ENCODE data around the gene CCDC116. TPM values are rescaled to one million over a fixed set of nuclear protein-coding genes. Genes with fewer than 3 reads are reported as not detected.
A peak's percentile ranks its signal among the peaks of the same experiment; 100 is the strongest.

Gene CCDC116
- total RNA-seq, 2 donors from 2014 or later, result 0.46 to 0.84 TPM

GRCh38 chr22:21599053-21599893, 33.3 kb upstream of the CCDC116 start:
- Mint-ChIP-seq H3K4me1 (peaks cover 4% of the 10 kb centered on the region), H3K27me3 (ENCODE audit: insufficient read depth) (no peaks in the 10 kb centered on the region), H3K36me3 (ENCODE audit: low read depth) (peaks cover 45% of the 10 kb centered on the region), H3K9me3 (no peaks in the 10 kb centered on the region), H3K27ac (peak overlapping the region; percentile 31), H3K4me3 (no peak overlapping the region)
- Histone ChIP-seq H3K36me3 (ENCODE audit: control insufficient read depth, insufficient read depth, low read length) (peaks cover 49% of the 10 kb centered on the region), H3K4me3 (ENCODE audit: low read length) (no peak overlapping the region), H3K27me3 (ENCODE audit: control insufficient read depth, insufficient read depth, low read length, poor library complexity, severe bottlenecking) (no peaks in the 10 kb centered on the region), H3K27ac (ENCODE audit: low read depth, low read length) (no peak overlapping the region), H3K9me3 (ENCODE audit: control insufficient read depth, low read length) (no peaks in the 10 kb centered on the region), H3K9ac (ENCODE audit: extremely low read depth, low read length, poor library complexity, severe bottlenecking) (no peak overlapping the region), H3K4me1 (ENCODE audit: control insufficient read depth, insufficient read depth, low read length) (no peaks in the 10 kb centered on the region)
- WGBS, 2 experiments (ENCODE audit: insufficient coverage in 1 of 2, insufficient read length in 1 of 2), result 86 to 94% methylated on average over 4 to 6 of the region's 6 CpGs
- peak; percentile 63 for DNase-seq
- TF ChIP-seq, protein P1, sequence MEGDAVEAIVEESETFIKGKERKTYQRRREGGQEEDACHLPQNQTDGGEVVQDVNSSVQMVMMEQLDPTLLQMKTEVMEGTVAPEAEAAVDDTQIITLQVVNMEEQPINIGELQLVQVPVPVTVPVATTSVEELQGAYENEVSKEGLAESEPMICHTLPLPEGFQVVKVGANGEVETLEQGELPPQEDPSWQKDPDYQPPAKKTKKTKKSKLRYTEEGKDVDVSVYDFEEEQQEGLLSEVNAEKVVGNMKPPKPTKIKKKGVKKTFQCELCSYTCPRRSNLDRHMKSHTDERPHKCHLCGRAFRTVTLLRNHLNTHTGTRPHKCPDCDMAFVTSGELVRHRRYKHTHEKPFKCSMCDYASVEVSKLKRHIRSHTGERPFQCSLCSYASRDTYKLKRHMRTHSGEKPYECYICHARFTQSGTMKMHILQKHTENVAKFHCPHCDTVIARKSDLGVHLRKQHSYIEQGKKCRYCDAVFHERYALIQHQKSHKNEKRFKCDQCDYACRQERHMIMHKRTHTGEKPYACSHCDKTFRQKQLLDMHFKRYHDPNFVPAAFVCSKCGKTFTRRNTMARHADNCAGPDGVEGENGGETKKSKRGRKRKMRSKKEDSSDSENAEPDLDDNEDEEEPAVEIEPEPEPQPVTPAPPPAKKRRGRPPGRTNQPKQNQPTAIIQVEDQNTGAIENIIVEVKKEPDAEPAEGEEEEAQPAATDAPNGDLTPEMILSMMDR (conservative IDR thresholded peaks at IDR 0.05), result no peak

DNA sequence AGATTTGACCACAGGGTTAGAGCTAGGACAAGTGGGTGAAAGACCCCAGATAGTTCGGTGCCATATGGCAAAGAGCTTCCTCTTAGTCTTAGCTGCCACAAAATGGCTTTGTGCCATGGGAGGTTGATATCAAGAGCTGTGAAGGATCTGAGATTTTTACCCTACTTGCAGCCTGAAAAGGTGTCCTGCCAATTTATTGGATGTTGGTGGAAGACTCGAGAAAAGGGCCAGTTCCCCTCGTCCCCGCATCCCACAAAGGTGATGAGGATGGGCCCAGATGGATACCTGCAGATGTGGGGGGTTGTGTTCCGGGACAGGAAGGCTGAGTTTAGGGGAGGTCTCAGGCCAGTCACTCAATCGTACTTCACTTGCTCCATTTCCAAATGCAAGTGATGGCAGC, 30.0 kb upstream of the CCDC116 start:
- peaks cover 7% of the 10 kb centered on the region for H3K4me1 Mint-ChIP-seq
- H3K9me3 Mint-ChIP-seq, result no peaks in the 10 kb centered on the region
- no peak overlapping the region for H3K4me3 Mint-ChIP-seq
- no peaks in the 10 kb centered on the region for H3K27me3 ChIP-seq (ENCODE audit: control insufficient read depth, insufficient read depth, low read length, poor library complexity, severe bottlenecking)
- H3K27ac ChIP-seq (ENCODE audit: low read depth, low read length), result no peak overlapping the region
- no peaks in the 10 kb centered on the region for H3K27me3 Mint-ChIP-seq (ENCODE audit: insufficient read depth)
- no peak for DNase-seq
- TF ChIP-seq, protein P1 (conservative IDR thresholded peaks at IDR 0.05), result no peak
- peaks cover 27% of the 10 kb centered on the region for H3K36me3 Mint-ChIP-seq (ENCODE audit: low read depth)
- no peaks in the 10 kb centered on the region for H3K9me3 ChIP-seq (ENCODE audit: control insufficient read depth, low read length)
- no peak overlapping the region for H3K4me3 ChIP-seq (ENCODE audit: low read length)
- H3K4me1 ChIP-seq (ENCODE audit: control insufficient read depth, insufficient read depth, low read length), result no peaks in the 10 kb centered on the region
- 95 to 97% methylated on average over 5 to 6 of the region's 6 CpGs for WGBS, 2 experiments (ENCODE audit: insufficient coverage in 1 of 2, insufficient read length in 1 of 2)
- peaks cover 34% of the 10 kb centered on the region for H3K36me3 ChIP-seq (ENCODE audit: control insufficient read depth, insufficient read depth, low read length)
- no peak overlapping the region for H3K27ac Mint-ChIP-seq
- H3K9ac ChIP-seq (ENCODE audit: extremely low read depth, low read length, poor library complexity, severe bottlenecking), result no peak overlapping the region

DNA sequence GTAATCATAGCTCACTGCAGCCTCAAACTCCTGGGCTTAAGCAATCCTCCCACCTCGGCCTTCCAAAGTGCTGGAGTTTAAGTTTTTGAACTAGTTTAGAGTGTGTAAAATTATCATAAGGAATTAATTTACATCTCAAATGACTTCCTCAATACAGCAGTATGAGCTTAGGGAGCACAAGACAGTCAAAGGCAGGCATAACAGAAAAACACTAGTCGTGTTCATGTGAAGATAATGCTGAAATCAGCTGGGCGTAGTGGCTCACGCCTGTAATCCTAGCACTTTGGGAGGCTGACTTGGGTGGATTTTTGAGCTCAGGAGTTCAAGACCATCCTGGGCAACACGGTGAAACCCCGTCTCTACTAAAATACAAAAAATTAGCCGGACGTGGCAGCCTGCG, 28.6 kb upstream of the CCDC116 start:
- no peak for DNase-seq
- H3K9me3 ChIP-seq (ENCODE audit: control insufficient read depth, low read length), result no peaks in the 10 kb centered on the region
- H3K36me3 ChIP-seq (ENCODE audit: control insufficient read depth, insufficient read depth, low read length), result peaks cover 32% of the 10 kb centered on the region
- no peaks in the 10 kb centered on the region for H3K4me1 ChIP-seq (ENCODE audit: control insufficient read depth, insufficient read depth, low read length)
- Mint-ChIP-seq H3K4me3 (no peak overlapping the region), H3K27ac (no peak overlapping the region), H3K4me1 (peaks cover 4% of the 10 kb centered on the region), H3K27me3 (ENCODE audit: insufficient read depth) (no peaks in the 10 kb centered on the region), H3K36me3 (ENCODE audit: low read depth) (peaks cover 31% of the 10 kb centered on the region), H3K9me3 (no peaks in the 10 kb centered on the region)
- TF ChIP-seq, protein P1 (conservative IDR thresholded peaks at IDR 0.05), result no peak
- no peak overlapping the region for H3K9ac ChIP-seq (ENCODE audit: extremely low read depth, low read length, poor library complexity, severe bottlenecking)
- no peak overlapping the region for H3K27ac ChIP-seq (ENCODE audit: low read depth, low read length)
- no peak overlapping the region for H3K4me3 ChIP-seq (ENCODE audit: low read length)
- WGBS, 2 experiments (ENCODE audit: insufficient coverage in 1 of 2, insufficient read length in 1 of 2), result 92% methylated on average over 8 to 9 of the region's 9 CpGs
- no peaks in the 10 kb centered on the region for H3K27me3 ChIP-seq (ENCODE audit: control insufficient read depth, insufficient read depth, low read length, poor library complexity, severe bottlenecking)
